Osteocyte (in vitro differentiated cells): Measurements from ENCODE around the gene B4GALT2. TPM values are rescaled to one million over a fixed set of nuclear protein-coding genes. Genes with fewer than 3 reads are reported as not detected.

Experiments used
- DNase-seq: peaks from one replicate; pipeline ENCODE4 v3.0.0; 2021; ENCODE audit warnings: mixed read lengths; ENCODE audit not compliant: unreplicated experiment; ENCODE audit errors: extremely low spot score
- H3K27ac Mint-ChIP-seq: one replicate; pipeline ENCODE4 v1.8.0; 2021; ENCODE audit warnings: mild to moderate bottlenecking, mixed read lengths; ENCODE audit not compliant: unreplicated experiment
- H3K27me3 Mint-ChIP-seq: one replicate; pipeline ENCODE4 v1.8.0; 2021; ENCODE audit warnings: mixed read lengths; ENCODE audit not compliant: unreplicated experiment
- H3K36me3 Mint-ChIP-seq: one replicate; pipeline ENCODE4 v1.8.0; 2021; ENCODE audit warnings: mixed read lengths; ENCODE audit not compliant: unreplicated experiment
- H3K4me1 Mint-ChIP-seq: one replicate; pipeline ENCODE4 v1.8.0; 2021; ENCODE audit warnings: mixed read lengths; ENCODE audit not compliant: unreplicated experiment
- H3K4me3 Mint-ChIP-seq: one replicate; pipeline ENCODE4 v1.8.0; 2021; ENCODE audit warnings: mild to moderate bottlenecking, moderate library complexity, mixed read lengths; ENCODE audit not compliant: unreplicated experiment
- H3K9me3 Mint-ChIP-seq: one replicate; pipeline ENCODE4 v1.8.0; 2021; ENCODE audit warnings: mixed read lengths; ENCODE audit not compliant: unreplicated experiment
- long read RNA-seq: library from polyadenylated mRNA; unstranded; transcript quantifications from one replicate; pipeline ENCODE4 v2.0.0, GENCODE V29; 2021
- total RNA-seq: library from RNA; stranded (reverse); gene quantifications from 2 replicates; pipeline ENCODE4 v1.2.1, GENCODE V29; 2021
- TF ChIP-seq, protein P1 (sequence below): fragments of 200-600 bp; sonication (generic); IDR thresholded peaks from 2 replicates; pipeline ENCODE4 v1.5.0; 2021; ENCODE audit warnings: antibody characterized with exemption, mild to moderate bottlenecking, moderate library complexity

The B4GALT2 gene, protein sequence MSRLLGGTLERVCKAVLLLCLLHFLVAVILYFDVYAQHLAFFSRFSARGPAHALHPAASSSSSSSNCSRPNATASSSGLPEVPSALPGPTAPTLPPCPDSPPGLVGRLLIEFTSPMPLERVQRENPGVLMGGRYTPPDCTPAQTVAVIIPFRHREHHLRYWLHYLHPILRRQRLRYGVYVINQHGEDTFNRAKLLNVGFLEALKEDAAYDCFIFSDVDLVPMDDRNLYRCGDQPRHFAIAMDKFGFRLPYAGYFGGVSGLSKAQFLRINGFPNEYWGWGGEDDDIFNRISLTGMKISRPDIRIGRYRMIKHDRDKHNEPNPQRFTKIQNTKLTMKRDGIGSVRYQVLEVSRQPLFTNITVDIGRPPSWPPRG
- total RNA-seq, result 62.8 and 65.5 TPM in 2 replicates
- long read RNA-seq, partial matches to known transcripts, result 5 of 7 reads
- long read RNA-seq, other reads (novel, unspliced or antisense), result 2 of 7 reads

DNA sequence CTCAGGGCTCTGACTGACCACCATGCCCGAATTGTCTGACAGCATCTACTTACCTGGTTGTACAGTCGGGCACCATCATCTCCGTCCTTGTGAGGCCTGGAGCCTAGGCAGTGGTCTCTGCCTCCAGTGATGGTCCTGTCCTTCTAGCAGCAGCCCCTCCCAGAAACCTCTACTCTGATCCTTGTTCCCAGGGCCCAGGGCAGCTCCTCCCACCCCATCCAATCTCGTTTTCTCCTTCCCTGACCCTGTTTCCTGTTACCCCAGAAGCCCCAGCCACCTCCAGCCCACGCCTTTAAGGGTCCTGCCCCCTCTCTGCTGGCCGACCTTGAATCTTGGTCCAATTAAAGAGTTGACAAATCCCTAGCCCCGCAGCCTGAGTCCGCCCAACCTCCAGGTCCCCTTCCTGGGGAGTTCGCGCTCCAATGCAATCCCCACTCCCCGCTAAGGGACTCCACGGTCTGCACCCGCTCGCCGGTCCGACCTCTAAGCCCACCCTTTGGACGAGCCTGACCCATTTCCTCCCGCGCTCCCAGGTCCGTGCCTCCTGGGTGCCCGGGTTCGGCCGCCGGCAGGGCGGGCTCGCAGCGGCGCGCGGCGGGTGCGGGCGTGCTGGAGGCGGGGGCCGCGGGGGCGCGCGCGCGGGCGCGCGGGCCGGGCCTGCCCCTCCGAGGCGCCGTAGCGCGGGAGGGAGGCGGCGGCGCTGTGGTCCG, at the start of gene B4GALT2:
TSS of gene B4GALT2 (plus strand) at position 660 of the 710 bp plus-strand sequence. CDS start 1,951 bp downstream, outside the sequence.
- no peaks in the 10 kb centered on the region for H3K27me3 Mint-ChIP-seq
- no peak for DNase-seq
- peaks cover 57% of the 10 kb centered on the region for H3K4me1 Mint-ChIP-seq
- H3K9me3 Mint-ChIP-seq, result no peaks in the 10 kb centered on the region
- peak within 1 kb of the TSS; percentile 82 for H3K27ac Mint-ChIP-seq
- peaks cover 16% of the 10 kb centered on the region for H3K36me3 Mint-ChIP-seq
- peak within 1 kb of the TSS; percentile 83 for H3K4me3 Mint-ChIP-seq
- TF ChIP-seq, protein P1, sequence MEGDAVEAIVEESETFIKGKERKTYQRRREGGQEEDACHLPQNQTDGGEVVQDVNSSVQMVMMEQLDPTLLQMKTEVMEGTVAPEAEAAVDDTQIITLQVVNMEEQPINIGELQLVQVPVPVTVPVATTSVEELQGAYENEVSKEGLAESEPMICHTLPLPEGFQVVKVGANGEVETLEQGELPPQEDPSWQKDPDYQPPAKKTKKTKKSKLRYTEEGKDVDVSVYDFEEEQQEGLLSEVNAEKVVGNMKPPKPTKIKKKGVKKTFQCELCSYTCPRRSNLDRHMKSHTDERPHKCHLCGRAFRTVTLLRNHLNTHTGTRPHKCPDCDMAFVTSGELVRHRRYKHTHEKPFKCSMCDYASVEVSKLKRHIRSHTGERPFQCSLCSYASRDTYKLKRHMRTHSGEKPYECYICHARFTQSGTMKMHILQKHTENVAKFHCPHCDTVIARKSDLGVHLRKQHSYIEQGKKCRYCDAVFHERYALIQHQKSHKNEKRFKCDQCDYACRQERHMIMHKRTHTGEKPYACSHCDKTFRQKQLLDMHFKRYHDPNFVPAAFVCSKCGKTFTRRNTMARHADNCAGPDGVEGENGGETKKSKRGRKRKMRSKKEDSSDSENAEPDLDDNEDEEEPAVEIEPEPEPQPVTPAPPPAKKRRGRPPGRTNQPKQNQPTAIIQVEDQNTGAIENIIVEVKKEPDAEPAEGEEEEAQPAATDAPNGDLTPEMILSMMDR, result no peak

DNA sequence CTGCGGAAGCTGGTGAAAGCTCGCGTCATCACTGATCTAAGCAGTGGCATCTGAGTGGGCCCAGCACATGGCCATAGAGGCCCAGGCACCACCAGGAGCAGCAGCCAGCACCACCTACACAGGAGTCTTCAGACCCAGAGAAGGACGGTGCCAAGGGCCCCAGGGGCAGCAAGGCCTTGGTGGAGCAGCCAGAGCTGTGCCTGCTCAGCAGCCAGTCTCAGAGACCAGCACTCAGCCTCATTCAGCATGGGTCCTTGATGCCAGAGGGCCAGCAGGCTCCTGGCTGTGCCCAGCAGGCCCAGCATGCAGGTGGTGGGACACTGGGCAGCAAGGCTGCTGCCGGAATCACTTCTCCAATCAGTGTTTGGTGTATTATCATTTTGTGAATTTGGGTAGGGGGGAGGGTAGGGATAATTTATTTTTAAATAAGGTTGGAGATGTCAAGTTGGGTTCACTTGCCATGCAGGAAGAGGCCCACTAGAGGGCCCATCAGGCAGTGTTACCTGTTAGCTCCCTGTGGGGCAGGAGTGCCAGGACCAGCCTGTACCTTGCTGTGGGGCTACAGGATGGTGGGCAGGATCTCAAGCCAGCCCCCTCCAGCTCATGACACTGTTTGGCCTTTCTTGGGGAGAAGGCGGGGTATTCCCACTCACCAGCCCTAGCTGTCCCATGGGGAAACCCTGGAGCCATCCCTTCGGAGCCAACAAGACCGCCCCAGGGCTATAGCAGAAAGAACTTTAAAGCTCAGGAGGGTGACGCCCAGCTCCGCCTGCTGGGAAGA, 48.7 kb upstream of the B4GALT2 start:
- Mint-ChIP-seq H3K4me3 (no peak overlapping the region), H3K27ac (peak overlapping the region; percentile 65), H3K9me3 (no peaks in the 10 kb centered on the region), H3K27me3 (no peaks in the 10 kb centered on the region), H3K4me1 (peaks cover 24% of the 10 kb centered on the region), H3K36me3 (peaks cover 12% of the 10 kb centered on the region)
- no peak for DNase-seq
- TF ChIP-seq, protein P1, result peak; percentile 30

DNA sequence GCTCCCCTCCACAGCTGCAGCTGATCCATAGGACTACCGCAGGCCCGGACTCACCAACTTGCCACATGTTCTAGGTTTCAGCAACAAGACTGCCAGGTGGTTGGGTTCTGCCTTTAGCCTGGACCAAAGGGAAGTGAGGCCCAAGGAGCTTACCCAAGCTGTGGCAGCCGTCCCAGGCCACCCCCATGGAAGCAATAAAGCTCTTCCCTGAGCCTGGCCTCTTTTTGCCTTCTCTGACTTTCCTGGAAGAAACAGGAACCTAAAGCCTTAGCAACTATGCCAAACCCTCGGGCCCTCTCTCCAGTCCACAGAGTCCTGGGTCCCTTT, 48.1 kb upstream of the B4GALT2 start:
- no peaks in the 10 kb centered on the region for H3K27me3 Mint-ChIP-seq
- H3K4me3 Mint-ChIP-seq, result no peak overlapping the region
- peaks cover 24% of the 10 kb centered on the region for H3K4me1 Mint-ChIP-seq
- H3K9me3 Mint-ChIP-seq, result no peaks in the 10 kb centered on the region
- no peak overlapping the region for H3K27ac Mint-ChIP-seq
- peaks cover 8% of the 10 kb centered on the region for H3K36me3 Mint-ChIP-seq
- TF ChIP-seq, protein P1, result no peak
- no peak for DNase-seq

DNA sequence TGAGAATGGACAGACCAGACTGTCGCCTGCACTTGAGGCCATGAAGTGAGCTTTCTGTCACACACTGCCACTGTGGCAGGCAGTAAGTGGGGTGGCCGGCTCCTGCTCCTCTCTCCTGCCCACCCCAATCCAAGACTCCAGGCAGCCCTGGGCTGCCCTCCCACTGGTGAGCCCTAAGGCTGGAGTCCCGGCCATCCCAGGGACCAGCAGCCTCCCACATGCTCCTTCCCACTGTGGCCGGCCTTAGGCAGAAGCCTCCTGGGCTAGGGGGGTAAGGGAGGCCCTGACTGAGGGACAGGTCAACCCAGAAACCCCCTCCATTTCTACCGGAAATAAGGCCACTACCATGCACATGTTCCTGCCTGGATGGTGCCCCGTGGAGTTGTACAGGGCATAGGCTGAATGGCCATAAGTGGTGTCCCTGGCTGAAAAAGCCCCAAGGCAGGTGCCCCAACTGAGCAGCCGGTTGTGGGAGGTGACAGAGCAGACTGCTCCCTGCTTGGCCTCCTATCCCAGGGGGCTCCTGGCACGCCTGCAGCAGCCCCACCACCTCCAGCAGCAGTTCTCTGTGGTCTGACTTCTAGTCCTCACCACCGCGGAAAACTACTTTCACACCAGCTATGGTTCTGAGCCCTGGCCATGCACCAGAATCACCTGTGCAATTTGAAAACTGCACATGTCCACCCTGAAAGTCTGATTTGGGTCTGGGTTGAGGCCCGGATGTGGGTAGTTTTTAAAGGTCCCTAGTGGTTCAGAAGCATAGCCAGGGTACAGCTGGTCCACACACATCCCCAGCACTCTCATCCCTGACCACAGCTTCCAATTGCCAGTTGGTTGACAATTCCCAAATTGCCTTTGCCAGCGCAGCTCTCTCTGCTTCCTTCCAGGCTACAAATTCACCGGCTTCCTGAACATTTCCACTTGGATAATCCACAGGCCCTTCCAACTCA, 47.0 kb upstream of the B4GALT2 start:
- Mint-ChIP-seq H3K36me3 (peaks cover 4% of the 10 kb centered on the region), H3K4me3 (peak overlapping the region; percentile 67), H3K27ac (no peak overlapping the region), H3K27me3 (no peaks in the 10 kb centered on the region), H3K4me1 (peaks cover 27% of the 10 kb centered on the region), H3K9me3 (no peaks in the 10 kb centered on the region)
- no peak for DNase-seq
- TF ChIP-seq, protein P1, result no peak
